ENCODE data around the gene TTC3.

DNA sequence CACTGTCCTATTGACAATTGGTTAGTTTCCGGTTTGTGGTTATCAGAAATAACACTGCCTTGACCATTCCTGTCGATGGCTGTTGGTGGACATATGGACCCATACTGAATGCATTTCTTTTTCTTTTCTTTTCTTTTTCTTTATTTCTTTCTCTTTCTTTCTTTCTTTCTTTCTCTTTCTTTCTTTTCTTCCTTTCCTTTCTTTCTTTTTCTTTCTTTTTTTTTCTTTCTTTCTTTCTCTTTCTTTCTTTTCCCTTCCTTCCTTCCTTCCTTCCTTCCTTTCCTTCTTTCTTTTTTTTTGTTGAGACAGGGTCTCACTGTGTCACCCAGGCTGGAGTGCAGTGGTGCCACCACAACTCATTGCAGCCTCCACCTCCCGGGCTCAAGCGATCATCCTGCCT lies 42.2 kb upstream of the TTC3 start:
- TF ChIP-seq, protein P1, sequence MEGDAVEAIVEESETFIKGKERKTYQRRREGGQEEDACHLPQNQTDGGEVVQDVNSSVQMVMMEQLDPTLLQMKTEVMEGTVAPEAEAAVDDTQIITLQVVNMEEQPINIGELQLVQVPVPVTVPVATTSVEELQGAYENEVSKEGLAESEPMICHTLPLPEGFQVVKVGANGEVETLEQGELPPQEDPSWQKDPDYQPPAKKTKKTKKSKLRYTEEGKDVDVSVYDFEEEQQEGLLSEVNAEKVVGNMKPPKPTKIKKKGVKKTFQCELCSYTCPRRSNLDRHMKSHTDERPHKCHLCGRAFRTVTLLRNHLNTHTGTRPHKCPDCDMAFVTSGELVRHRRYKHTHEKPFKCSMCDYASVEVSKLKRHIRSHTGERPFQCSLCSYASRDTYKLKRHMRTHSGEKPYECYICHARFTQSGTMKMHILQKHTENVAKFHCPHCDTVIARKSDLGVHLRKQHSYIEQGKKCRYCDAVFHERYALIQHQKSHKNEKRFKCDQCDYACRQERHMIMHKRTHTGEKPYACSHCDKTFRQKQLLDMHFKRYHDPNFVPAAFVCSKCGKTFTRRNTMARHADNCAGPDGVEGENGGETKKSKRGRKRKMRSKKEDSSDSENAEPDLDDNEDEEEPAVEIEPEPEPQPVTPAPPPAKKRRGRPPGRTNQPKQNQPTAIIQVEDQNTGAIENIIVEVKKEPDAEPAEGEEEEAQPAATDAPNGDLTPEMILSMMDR (IDR thresholded peaks at IDR 0.05): no peak
- TF ChIP-seq ZFX (IDR thresholded peaks at IDR 0.05; ENCODE audit: borderline replicate concordance): no peak
